HG03280 (cell line): ENCODE results near the gene PTPN9.
A peak's percentile ranks its signal among the peaks of the same experiment; 100 is the strongest.
"Not testable (repeated sequence)": the region's sequence is repeated elsewhere in the genome, so short reads cannot be mapped to it uniquely, and the experiment has no call there.

Experiments
- ATAC-seq: cut with Tn5 transposase; IDR thresholded peaks from one replicate; pipeline ENCODE4 v1.9.1; 2021; ENCODE audit warnings: mild to moderate bottlenecking, moderate library complexity; ENCODE audit not compliant: unreplicated experiment

The PTPN9 gene

GRCh38 chr15:75532413-75533250 lies 46.5 kb downstream of the PTPN9 start:
- no peak for ATAC-seq

- no peak for ATAC-seq
These were observed 48.1 kb downstream of the PTPN9 start for GRCh38 chr15:75531041-75531450.

- ATAC-seq: no peak
These were observed 48.9 kb downstream of the PTPN9 start for GRCh38 chr15:75530169-75530568.

- ATAC-seq: not testable (repeated sequence)
These were observed 53.4 kb downstream of the PTPN9 start for GRCh38 chr15:75525756-75526155.

GRCh38 chr15:75523011-75523410 lies 56.1 kb downstream of the PTPN9 start:
- ATAC-seq: no peak

GRCh38 chr15:75517233-75517632 lies 61.9 kb downstream of the PTPN9 start:
- ATAC-seq: no peak

GRCh38 chr15:75508840-75509532 lies 70.1 kb downstream of the PTPN9 start:
- no peak for ATAC-seq

GRCh38 chr15:75502360-75502759 lies 76.8 kb downstream of the PTPN9 start:
- ATAC-seq: no peak

- no peak for ATAC-seq
These were observed 85.4 kb downstream of the PTPN9 start for GRCh38 chr15:75493732-75494131.

- ATAC-seq: no peak
These were observed 95.2 kb downstream of the PTPN9 start for GRCh38 chr15:75483961-75484360.

GRCh38 chr15:75483556-75483955 lies 95.6 kb downstream of the PTPN9 start:
- not testable (repeated sequence) for ATAC-seq

GRCh38 chr15:75483106-75483505 lies 96.0 kb downstream of the PTPN9 start:
- ATAC-seq: no peak

- ATAC-seq: not testable (repeated sequence)
These were observed 98.7 kb downstream of the PTPN9 start for GRCh38 chr15:75480463-75480862.

- ATAC-seq: no peak
These were observed 99.4 kb downstream of the PTPN9 start for GRCh38 chr15:75479670-75480069.

- not testable (repeated sequence) for ATAC-seq
These were observed 102.0 kb downstream of the PTPN9 start for GRCh38 chr15:75477094-75477493.

- ATAC-seq: no peak
These were observed 110.1 kb downstream of the PTPN9 start for GRCh38 chr15:75468913-75469598.

- ATAC-seq: no peak
These were observed 118.5 kb downstream of the PTPN9 start for GRCh38 chr15:75460646-75461045.

- no peak for ATAC-seq
These were observed 119.5 kb downstream of the PTPN9 start for GRCh38 chr15:75459581-75459980.

GRCh38 chr15:75456710-75457109 lies 122.4 kb downstream of the PTPN9 start:
- no peak for ATAC-seq

GRCh38 chr15:75455982-75456531 lies 123.1 kb downstream of the PTPN9 start:
- ATAC-seq: no peak

- peak; percentile 14 for ATAC-seq
These were observed 123.6 kb downstream of the PTPN9 start for GRCh38 chr15:75455424-75455981.
